Heart left ventricle (tissue), 11 donors: ENCODE results near the gene POU6F2. TPM values are rescaled to one million over a fixed set of nuclear protein-coding genes. Genes with fewer than 3 reads are reported as not detected.

ENCODE experiments used
- polyA plus RNA-seq, 2 donors: library from polyadenylated mRNA; stranded (reverse); fragments of 200-250 nt; gene quantifications; one replicate each; pipeline ENCODE4 v1.2.3, GENCODE V29; 2013
- total RNA-seq, 9 donors: library from RNA; depleted of rRNA in 2 of 9; stranded (reverse); fragments of >200 nt in 2 of 9; fragmentation: NEBNext Ultra II Directional in 3 of 9; extraction: Animal tissue kit (Norgen Biotek cat#: 25700) in 3 of 9; gene quantifications; one replicate each; pipeline versions ENCODE4 v1.1.0 to v1.2.4, GENCODE V29; 2016 to 2023
- donor health status: ischemic (EF 13 %, LVEDD 7.1; RV severe dilation, severe dysfunction).
- donor health status: healthy with polysubstance abuse.
- donor health status: DM: no; HTN: yes; CAD: no.
- donor health status: DM: no; HTN: no; CAD: no.
- donor health status: ischemic (EF 25% LVEDD 5.7; RV mildly dilated, moderate dysfunction).
- donor health status: healthy.
- donor health status: DM: yes; HTN: yes; CAD: no.
- donor health status: PGD.
- donor health status: nonischemic (EF 23%, LVEDD 6.1; RV moderate dilation, normal function).

POU6F2 gene
- total and polyA plus RNA-seq, 11 donors: 0.03 to 1.2 (median 0.38) TPM; not detected in 2

Other genes with a start within 250 kb of the POU6F2 start
- gene VPS41, start 68.7 kb upstream of the POU6F2 start, total RNA-seq: 10 to 100 TPM; 10.9 to 55.8 (median 45.9) TPM
- 10 to 100 TPM in 1 of 2 donors, 1 to 10 TPM in 1; 6.0 to 13.1 TPM for gene VPS41, start 68.7 kb upstream of the POU6F2 start, polyA plus RNA-seq